Thoracic aorta (tissue), 2 donors: ENCODE measurements around the gene SECISBP2L. TPM values are rescaled to one million over a fixed set of nuclear protein-coding genes. Genes with fewer than 3 reads are reported as not detected.

Experiments
- ATAC-seq: fragments of 150-250 bp; one replicate; pipeline ENCODE4 v1.8.0; 2017; ENCODE audit warnings: low read depth; ENCODE audit not compliant: insufficient number of reproducible peaks, low FRiP score
- DNase-seq: peaks from one replicate; pipeline ENCODE4 v3.0.0-alpha.2; 2020; ENCODE audit warnings: low spot score
- H3K27ac ChIP-seq, 2 donors: fragments of 200-600 bp; sonication (generic); 1 replicate in 1 of 2; 2 replicates in 1 of 2; pipeline ENCODE4 v1.5.1; 2016; ENCODE audit warnings: mild to moderate bottlenecking in 2 of 2, moderate library complexity in 2 of 2
- H3K27me3 ChIP-seq: fragments of 200-600 bp; sonication (generic); replicated peaks from 2 replicates; pipeline ENCODE4 v1.6.0; 2016; ENCODE audit warnings: mild to moderate bottlenecking; ENCODE audit not compliant: insufficient read depth
- H3K36me3 ChIP-seq: fragments of 200-600 bp; sonication (generic); one replicate; pipeline ENCODE4 v1.5.1; 2016
- H3K4me1 ChIP-seq, 2 donors: fragments of 200-600 bp; sonication (generic); 1 replicate in 1 of 2; 2 replicates in 1 of 2; pipeline versions ENCODE4 v1.5.1 to v1.6.0; 2016; ENCODE audit warnings: low read depth in 2 of 2, mild to moderate bottlenecking in 1 of 2; ENCODE audit not compliant: control insufficient read depth in 1 of 2
- H3K4me3 ChIP-seq: fragments of 200-600 bp; sonication (generic); 2 replicates; pipeline ENCODE4 v1.5.1; 2016; ENCODE audit warnings: mild to moderate bottlenecking
- H3K9me3 ChIP-seq: fragments of 200-600 bp; sonication (generic); 2 replicates; pipeline ENCODE4 v1.5.1; 2016
- total RNA-seq, 2 donors: library from RNA; depleted of rRNA; stranded (reverse); fragments of >200 nt; gene quantifications; one replicate each; pipeline versions ENCODE4 v1.1.0 to v1.2.3, GENCODE V29; 2016
- TF ChIP-seq, protein P1 (sequence below): fragments of 200-600 bp; sonication (generic); IDR thresholded peaks from one replicate; pipeline ENCODE4 v1.5.1; 2019; ENCODE audit warnings: antibody characterized with exemption

SECISBP2L gene
- total RNA-seq, 2 donors from 2014 or later = 34.9 to 55.2 TPM

DNA sequence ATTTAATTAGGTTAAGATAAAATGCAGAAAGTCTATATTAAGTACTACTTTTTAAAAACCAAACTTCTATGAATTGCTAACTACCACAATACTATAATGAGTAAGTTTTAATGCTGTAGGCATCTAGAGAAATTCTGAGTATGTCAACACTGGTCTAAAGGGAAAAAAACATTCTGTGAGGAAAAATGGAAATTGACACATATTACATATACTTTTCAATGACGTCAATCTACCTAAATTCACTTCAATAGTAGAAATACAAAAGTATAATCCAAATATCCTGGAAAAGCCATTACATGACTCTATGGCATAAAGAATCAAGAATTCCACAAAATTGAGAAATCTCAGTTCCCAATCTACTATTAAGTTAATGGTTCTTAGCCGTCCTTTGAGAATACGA is 2.2 kb downstream of the SECISBP2L start:
- Histone ChIP-seq H3K27ac (no peak overlapping the region), H3K27me3 (no peaks in the 10 kb centered on the region), H3K36me3 (no peaks in the 10 kb centered on the region), H3K4me3 (peak overlapping the region; percentile 100), H3K9me3 (no peaks in the 10 kb centered on the region), H3K4me1 (peaks cover 21 to 29% of the 10 kb centered on the region in 2 donors)
- TF ChIP-seq, protein P1, sequence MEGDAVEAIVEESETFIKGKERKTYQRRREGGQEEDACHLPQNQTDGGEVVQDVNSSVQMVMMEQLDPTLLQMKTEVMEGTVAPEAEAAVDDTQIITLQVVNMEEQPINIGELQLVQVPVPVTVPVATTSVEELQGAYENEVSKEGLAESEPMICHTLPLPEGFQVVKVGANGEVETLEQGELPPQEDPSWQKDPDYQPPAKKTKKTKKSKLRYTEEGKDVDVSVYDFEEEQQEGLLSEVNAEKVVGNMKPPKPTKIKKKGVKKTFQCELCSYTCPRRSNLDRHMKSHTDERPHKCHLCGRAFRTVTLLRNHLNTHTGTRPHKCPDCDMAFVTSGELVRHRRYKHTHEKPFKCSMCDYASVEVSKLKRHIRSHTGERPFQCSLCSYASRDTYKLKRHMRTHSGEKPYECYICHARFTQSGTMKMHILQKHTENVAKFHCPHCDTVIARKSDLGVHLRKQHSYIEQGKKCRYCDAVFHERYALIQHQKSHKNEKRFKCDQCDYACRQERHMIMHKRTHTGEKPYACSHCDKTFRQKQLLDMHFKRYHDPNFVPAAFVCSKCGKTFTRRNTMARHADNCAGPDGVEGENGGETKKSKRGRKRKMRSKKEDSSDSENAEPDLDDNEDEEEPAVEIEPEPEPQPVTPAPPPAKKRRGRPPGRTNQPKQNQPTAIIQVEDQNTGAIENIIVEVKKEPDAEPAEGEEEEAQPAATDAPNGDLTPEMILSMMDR = no peak
- ATAC-seq = no peak
- DNase-seq = no peak

DNA sequence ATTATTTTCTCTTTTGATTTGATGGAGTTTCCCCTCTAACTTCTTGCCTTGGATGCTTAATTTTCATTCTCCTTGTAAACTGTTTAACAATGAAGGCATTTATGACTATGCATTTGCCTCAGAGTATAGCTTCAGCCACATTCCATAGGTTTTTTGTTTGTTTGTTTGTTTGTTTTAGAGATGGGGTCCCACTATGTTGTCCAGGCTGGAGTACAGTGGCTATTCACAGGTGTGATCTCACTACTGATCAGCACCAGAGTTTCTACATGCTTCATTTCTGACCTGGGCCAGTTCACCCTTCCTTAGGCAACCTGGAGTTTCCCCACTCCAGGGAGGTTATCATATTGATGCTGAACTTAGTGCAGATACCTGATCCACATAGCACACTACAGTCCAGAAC is 4.1 kb downstream of the SECISBP2L start:
- Histone ChIP-seq H3K27ac (no peak overlapping the region), H3K4me3 (no peak overlapping the region), H3K4me1 (peaks cover 35 to 42% of the 10 kb centered on the region in 2 donors), H3K36me3 (no peaks in the 10 kb centered on the region), H3K9me3 (no peaks in the 10 kb centered on the region), H3K27me3 (no peaks in the 10 kb centered on the region)
- TF ChIP-seq, protein P1 = no peak
- no peak for ATAC-seq
- no peak for DNase-seq

DNA sequence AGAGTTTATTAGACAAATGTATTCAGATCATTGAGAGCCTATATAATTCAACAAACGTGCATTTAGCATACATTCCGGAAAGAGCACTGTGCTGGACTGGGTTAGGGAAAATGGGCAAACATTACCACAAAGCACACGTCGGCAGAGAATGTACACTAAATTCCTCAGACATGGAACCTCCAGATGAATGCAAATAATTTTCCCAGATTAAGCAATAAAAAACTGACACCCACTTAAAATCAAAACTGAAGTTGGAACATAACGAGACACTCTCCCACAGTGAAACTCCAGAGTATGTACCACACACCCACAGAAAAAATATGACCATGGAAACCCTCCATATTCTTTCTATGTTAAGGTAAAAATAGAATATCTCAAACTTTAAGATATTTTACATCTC is 4.8 kb downstream of the SECISBP2L start:
- no peak for ATAC-seq
- no peak overlapping the region for H3K4me3 ChIP-seq
- no peak overlapping the region for H3K27ac ChIP-seq
- no peaks in the 10 kb centered on the region for H3K36me3 ChIP-seq
- no peaks in the 10 kb centered on the region for H3K27me3 ChIP-seq
- H3K9me3 ChIP-seq = no peaks in the 10 kb centered on the region
- no peak for DNase-seq
- TF ChIP-seq, protein P1 = no peak
- H3K4me1 ChIP-seq = peaks cover 35 to 48% of the 10 kb centered on the region in 2 donors

DNA sequence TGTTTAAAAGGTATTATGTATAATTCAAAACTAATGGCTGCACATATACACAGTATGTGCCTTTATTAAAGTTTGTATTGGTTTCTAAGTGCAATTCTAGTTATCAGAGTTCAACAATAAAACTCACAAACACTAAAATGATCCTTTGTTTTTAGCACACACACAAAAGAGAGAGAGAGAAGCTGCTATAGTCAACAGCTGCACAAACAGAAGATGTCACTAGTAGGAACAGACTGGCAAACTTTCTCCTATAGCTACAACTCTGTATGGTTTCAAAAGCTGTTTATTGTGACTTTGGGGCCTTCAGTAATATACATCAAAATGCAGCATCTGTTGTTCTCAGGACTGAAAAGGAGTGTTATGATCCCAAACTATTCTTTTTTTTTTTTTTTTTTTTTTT is 6.1 kb downstream of the SECISBP2L start:
- Histone ChIP-seq H3K4me1 (peaks cover 35 to 48% of the 10 kb centered on the region in 2 donors), H3K27me3 (no peaks in the 10 kb centered on the region), H3K4me3 (no peak overlapping the region), H3K36me3 (peaks cover 6% of the 10 kb centered on the region), H3K27ac (no peak overlapping the region), H3K9me3 (no peaks in the 10 kb centered on the region)
- DNase-seq (no peak), ATAC-seq (no peak)
- TF ChIP-seq, protein P1 = no peak

DNA sequence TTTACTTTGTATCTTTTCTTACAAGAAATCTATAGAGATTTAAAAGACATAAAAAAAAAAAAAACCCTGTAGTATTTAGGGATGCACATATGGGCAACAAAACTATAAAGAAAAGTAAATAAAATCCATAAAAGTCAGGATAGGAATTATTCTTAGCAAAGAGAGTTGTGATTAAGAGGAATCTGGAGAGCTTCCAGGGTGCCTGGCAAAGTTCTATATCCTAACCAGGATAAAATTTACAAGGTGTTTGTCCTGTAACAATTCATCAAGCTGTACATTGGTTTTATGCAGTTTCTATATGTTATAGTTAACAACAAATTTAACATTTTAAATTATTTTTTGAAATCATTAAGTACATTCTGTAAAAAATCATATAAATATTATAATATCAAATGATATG is 7.9 kb downstream of the SECISBP2L start:
- Histone ChIP-seq H3K27ac (no peak overlapping the region), H3K27me3 (no peaks in the 10 kb centered on the region), H3K4me1 (peaks cover 28 to 38% of the 10 kb centered on the region in 2 donors), H3K36me3 (peaks cover 9% of the 10 kb centered on the region), H3K4me3 (no peak overlapping the region), H3K9me3 (no peaks in the 10 kb centered on the region)
- TF ChIP-seq, protein P1 = no peak
- no peak for DNase-seq
- ATAC-seq = no peak
